HG03064 (cell line): ENCODE measurements around the gene POMT1.

Experiments used
- ATAC-seq: cut with Tn5 transposase; IDR thresholded peaks from one replicate; pipeline ENCODE4 v1.9.1; 2021; ENCODE audit warnings: low read depth; ENCODE audit not compliant: unreplicated experiment

The POMT1 gene

DNA sequence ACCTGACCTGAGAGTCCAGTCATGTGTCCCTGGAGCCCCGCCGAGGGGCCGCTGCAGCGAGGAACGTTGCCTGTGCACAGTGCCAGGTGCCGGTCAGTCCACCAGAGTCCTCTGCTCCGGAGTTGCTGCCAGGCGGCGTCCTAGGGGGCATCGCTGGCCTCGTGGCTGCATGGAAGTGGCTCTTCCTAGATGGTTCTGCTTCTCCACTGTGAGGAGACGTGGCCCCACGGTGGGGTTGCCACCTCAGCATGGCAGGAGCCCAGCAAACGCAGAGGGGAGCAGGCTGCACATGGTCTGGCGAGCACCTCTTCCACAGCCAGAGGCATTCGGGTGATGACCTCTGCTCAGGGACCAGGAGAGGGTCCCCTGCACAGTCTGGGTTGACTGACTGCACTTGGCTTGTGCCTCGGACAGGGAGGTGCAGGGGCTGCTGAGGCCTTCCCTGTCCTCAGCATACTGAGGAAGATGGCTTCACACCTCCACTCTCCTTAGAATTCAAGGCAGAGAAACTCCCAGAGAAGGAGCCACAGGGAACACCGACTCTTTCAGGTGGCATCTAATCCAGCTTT is 25.9 kb upstream of the POMT1 start:
- ATAC-seq: no peak

DNA sequence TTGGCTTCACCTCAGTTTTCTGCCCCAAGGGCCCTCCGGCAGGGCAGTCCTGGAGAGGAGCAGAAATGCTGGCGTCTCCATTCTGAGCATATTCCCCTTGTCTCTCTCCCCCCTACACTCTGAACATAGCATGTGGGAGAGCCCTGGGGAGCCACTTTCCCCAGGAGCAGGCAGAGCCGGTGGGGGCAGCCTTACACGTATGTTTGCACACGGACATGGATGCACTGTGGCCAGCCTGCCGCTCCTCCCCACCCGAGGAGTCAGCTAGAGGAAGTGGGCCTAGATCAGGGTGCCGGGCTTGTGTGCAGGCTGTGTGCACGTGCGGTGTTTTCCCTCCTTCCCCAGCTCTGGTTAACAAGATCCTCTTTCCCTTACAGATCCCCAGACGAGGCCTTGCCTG is 25.4 kb upstream of the POMT1 start:
- ATAC-seq: no peak

DNA sequence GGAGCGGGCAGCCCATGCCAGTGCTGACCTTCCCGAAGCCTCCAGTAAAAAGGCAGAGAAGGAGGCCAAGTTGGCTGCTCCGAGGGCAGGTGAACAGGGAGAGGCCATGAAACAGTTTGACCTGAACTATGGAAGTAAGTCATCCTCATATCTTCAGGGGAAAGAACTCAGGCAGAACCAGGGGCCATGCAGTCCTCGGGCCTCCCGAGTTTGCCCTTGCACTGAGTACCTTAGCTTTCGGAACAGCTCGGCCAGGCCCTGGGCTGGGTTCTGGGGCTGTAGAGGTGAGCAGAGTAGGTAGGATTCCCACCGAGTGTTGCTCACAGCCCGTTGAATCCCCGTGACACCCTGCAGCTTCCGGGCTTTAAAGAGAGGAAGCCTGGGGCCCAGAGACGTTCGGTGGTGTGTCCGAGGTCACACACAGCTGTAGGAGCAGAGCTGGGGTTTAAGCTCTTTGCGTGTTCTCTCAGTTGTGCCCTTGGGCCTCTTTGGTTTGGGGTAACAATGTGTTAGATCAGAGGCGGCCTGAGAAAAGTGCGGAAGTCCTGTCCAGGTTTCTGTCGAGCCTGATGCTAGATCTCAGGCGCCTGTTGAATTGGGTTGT is 24.8 kb upstream of the POMT1 start:
- no peak for ATAC-seq

DNA sequence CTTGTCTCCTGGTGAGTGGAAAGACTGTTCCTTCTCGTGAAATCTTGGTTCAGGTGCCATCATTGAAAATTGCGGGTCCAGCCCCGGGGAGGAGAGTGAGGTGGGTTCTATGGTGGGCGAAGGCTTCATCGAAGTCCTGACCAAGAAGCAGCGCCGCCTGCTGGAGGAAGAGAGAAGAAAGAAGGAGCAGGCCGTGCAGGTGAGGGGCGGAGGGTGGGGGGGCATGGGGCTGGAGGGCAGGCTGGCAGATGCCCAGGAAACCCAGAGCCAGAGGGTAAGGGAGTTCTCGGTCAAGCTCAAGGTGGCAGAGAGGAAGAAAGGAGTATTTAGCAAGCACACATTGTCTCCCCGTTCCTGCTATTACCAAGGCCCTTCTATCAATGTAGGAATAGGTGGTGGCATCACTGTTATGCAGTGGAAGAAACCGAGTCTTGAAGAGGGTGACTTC is 24.3 kb upstream of the POMT1 start:
- no peak for ATAC-seq

DNA sequence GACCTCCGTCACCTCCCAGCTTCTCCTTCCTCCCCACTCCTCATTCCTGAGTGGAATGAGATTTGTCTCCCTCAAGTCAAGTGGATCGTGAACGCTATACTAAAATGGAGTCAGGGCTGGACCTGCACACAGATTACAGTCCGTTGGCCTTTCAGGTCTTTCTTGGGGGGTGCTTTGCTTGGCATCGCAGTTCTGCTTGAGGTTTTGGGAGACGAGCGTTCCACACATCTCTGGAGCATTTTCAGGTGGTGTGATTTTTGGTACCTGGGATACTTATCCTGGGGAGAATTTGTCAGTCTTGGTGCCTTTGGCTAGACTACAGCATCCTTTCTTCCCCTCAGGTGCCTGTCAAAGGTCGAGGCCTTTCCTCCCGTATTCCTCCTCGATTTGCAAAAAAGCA is 23.8 kb upstream of the POMT1 start:
- ATAC-seq: no peak

DNA sequence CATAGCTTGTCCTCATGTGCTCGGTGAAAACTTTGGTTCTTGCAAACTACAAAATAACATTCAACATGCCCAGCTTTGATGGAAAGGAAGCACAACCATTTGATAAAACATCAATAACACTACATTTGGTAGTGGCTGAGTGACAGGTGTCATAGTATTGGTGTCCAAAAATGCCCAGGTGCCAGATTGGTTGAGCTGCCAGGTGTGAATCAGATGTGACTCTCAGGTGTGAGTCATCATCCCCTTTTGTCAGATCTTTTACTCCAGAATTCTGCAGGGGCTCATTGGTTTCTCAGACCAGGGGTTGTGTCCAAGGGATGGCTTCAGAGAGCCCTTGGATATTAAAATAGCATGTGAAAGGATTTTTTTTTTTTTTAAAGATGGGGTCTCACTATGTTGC is 22.5 kb upstream of the POMT1 start:
- no peak for ATAC-seq

DNA sequence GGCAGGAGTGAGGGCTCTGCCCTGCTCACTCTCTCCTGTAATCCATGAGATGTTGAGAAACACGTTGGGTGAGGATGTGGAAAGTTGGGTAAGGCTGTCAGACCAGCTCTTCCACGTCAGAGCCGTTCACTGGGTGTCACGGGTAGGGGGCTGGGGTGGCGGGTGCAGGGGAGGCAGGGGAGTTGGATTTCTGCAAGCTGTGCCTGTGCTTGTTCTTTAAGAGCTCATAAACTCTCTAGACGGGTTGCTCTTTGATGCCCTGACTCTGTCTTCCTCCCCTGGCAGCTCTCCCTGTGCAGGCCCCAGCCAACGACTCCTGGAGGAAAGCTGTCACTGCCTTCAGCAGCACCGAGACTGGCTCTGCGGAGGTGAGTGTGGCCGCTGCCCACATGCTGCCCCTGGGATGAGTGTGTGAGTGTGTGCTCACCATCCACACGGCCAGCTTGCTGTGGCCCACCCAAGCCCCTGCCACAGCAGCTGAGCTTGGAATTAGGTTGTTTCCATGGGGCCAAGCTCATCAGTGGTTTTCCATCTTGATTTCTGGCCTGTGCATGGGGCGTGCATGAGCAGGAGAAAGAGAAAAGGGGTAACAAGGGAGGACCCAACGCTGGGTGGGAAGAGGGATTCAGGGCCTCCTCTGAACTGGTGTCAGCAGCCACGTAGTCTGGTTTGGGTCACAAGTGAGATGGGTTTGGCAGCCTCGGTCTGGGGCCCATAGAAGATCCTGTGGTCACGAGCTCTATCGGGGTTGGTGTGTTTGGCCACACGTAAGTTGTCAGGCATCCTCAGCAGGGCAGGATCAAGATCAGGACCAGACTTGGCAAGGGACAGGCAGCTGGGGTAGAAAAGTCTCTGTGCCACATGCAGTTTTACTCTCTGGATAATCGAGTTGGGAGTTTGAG is 21.0 kb upstream of the POMT1 start:
- no peak for ATAC-seq

DNA sequence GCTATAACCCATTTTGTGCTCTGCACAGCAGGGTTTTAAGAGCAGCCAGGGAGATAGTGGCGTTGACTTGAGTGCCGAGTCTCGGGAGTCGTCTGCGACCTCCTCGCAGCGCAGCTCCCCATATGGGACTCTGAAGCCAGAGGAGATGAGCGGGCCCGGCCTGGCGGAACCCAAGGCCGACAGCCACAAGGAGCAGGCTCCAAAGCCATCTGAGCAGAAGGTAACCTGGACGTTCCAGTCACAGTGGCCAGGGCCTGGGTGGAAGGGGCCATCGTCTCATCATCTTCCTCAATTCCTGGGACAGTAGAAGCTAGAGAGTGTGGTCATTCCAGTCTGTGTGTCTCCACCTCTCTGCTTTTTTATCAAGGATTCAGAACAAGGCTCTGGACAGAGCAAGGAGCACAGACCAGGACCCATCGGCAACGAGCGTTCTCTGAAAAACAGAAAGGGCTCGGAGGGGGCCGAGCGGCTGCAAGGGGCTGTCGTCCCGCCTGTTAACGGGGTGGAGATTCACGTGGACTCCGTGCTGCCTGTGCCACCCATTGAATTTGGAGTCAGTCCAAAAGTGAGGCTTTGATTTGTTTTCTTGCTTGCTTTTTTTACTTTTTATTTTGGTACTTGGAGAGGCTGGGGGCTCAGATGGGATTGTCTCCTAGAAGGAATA is 20.2 kb upstream of the POMT1 start:
- ATAC-seq: no peak

DNA sequence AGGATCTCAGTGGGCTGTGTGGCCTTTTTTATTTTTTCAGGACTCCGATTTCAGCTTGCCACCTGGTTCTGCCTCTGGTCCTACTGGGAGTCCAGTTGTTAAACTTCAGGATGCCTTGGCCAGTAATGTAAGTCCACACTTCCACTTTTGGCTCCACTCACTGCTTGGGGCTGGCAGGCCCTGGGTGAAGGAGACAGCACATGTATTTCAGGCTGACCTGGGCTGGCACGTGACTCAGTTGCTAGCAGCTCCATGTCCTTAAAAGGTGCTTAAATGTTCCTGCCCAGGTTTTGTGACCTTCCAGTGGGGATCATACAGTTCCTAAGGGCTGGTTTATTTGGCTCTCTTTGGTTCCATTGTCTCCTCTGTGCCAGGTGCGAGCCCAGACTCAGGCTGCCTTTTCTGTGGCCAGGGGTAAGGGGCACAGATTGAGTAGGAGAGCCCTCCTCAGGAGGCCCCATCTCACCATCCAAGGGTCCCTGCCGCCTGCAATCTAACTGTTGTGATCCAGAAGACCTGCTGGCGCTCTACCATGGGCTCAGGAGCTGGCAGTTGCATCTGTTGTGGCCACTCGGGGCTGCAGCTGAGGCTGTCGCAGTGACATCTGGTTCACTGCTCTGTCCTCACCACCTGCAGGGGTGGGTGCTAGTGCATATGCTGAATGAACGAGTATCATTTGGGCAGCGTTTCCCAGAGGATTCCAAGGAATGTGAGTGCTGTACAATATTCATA is 19.2 kb upstream of the POMT1 start:
- no peak for ATAC-seq

DNA sequence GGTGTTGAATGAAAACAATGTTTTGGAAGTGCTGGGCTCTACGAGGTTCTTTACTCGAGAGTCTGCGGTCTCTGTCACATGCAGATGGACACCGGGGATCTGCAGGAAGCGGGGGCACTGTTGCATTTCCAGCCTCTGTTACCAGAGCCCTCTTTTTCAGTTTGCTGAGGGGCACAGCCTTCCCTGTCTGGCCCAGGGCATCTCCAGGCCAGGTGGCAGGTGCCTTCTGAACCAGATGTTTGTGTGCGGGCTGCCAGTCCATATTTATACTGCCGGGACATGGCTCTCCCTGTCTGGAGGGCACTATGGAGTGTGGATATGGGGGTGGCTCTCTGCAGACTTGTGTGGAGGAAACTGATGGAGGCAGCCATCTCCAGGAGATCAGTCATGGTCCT is 18.7 kb upstream of the POMT1 start:
- ATAC-seq: no peak

DNA sequence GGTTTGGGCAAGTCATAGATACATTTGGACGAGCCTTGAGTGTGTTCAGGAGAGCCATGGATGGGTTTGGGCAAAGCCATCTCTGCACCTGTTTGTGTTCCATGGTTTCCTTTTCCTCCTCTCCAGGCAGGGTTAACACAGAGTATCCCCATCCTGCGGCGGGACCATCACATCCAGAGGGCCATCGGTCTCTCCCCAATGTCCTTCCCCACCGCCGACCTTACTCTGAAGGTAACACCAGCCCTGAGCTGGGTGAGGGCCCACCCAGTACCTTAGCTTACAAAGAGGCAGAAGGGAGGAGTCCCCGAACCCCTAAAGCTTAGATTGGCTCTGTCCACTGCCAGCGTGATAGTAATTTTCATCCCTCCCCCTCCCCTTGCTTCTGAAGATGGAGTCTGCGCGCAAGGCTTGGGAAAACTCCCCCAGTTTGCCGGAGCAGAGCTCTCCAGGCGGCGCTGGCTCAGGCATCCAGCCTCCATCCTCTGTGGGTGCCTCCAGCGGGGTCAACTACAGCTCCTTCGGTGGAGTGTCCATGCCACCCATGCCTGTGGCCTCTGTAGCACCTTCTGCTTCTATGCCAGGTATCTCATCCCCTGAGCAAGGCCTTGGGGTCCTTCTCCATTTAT is 18.0 kb upstream of the POMT1 start:
- no peak for ATAC-seq

DNA sequence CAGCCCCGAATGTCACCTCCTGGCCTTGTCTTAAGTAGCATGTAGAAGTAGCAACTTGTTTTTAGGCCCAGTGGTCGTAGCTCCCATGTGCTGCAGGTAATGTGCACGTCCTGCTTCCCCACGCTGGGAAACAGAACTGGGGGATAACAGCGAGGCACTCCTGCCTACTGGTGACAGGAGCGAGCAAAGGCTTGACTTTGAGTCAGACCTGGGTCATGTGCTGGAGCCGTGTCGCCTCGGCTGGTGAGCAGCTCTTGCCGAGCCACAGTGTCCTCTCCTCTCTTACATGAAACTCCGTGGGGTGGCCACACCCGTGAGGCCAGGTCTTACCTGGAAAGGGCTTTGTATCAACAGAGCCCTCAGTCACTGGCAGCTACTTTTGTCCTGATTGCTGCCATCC is 17.5 kb upstream of the POMT1 start:
- no peak for ATAC-seq

DNA sequence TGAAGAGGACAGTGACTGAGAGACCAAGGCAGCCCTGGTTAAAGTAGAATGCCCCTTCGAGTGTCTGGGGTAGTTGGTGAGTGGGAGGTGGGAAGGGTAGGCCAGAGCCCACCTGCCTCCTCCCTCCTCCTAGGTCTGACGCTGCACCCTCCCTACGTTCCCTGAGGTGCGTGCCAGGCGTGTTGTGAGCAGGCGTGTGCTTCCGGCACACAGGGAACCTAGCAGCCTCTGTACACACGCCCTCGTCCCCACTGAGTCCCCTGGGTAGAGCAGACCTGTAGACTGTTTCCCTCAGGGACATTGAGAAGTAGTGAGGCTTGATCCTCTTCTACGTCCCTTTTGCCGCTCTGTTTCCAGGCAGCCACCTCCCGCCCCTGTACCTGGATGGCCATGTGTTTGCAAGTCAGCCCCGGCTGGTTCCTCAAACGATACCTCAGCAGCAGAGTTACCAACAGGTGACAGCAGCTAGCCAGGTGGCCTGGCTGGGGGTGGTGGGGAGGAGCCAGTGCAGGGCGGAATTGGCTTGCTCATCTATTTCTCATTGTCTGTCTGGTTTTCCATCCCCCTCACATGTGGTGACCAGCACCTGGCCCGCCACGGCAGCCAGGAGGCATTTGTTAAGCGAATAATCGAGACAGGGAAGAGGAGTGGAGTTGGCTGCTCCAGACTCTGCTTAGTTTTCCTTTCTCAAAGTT is 16.8 kb upstream of the POMT1 start:
- no peak for ATAC-seq

DNA sequence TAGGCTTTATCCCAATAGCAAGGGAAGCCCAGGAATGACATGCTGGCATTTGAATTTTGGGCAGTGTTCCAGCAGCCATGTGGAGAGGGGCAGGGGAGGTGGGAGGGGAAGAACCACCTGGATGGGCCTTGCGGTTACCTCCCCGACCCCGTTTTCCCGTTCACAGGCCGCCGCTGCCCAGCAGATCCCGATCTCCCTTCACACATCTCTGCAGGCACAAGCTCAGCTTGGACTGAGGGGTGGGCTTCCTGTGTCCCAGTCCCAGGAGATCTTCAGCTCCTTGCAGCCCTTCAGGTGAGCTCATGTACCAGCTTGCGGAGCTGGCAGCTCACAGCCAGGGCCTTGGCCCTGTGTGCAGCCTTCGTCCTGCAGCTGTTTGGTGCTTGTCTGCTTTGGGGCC is 15.7 kb upstream of the POMT1 start:
- no peak for ATAC-seq

DNA sequence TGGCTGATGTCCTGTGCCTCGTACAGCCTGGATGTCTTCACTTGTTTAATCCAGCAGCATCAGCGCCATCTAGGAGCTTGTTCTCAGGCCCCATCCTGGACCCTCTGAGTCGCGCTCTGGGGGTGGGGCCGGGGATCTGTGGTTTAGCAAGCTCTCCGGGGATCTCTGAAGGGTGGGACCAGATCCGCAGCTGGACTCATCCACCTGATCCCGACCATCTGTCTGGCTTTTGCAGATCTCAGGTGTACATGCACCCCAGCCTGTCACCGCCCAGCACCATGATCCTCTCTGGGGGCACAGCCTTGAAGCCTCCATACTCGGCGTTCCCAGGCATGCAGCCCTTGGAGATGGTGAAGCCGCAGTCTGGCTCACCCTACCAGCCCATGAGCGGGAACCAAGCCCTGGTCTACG is 15.1 kb upstream of the POMT1 start:
- ATAC-seq: no peak

DNA sequence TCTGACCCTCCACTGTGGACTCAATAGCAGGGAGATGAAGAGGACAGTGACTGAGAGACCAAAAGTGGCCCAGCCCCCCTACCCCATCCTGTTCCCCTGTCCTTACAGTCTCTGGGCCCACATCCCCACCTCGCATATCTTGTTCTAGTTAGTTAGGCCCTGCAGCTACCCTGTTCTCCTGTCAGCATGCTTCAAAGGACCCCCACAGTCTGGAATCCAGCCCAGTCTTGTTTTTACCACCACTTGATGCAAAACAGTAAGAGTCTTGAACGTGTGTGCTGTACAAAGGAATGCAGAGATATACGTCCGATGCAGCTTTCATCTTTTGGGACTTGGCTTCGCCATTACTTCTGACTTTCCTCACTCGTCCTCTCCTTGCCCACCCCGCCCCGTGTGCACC is 12.2 kb upstream of the POMT1 start:
- no peak for ATAC-seq

DNA sequence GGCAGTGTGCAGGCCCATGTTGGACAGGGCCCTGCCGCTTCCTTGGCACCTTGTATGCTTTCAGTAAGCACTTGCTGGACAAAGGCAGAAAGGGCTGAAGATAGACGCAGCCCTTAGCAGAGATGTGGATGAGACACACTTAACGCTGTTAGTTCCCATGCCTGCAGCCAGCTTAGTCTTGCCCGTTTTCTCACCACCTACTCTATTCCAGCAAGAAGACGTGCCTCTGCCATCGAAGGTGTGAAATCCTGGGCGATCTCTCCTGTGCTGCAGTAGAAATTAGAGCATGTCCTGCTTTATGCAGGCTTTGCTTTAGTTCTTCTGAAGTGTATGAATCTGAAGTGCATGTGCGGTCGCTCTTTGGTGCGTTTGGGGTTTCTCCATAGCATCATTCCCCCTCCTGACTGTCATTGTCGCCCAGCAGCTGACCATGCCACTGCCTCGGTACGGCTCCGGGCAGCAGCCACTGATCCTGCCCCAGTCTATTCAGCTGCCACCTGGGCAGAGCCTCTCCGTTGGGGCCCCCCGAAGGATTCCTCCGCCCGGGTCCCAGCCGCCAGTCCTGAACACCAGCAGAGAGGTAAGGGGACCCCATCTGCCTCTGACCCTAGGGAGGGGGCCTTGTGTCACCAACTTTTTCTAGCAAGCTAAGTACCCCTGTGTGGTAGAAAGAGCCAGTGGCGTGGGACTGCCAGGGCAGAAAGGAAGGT is 11.6 kb upstream of the POMT1 start:
- no peak for ATAC-seq

DNA sequence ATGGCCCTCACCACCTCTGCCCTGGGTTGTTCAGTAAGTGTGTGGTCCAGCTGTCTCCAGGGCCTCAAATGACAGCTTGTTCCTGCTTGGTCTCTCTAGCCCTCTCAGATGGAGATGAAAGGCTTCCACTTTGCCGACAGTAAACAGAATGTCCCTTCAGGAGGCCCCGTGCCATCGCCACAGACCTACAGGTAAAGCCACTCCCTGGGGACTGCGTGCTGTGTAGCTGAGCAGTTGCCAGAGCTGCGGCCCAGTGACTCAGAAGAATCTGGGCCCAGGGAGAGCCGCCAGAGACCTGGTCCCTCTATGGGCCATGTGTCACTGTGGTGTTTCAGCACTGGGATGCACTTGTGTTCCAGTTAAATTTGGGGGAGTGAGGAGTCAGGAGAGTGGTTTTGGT is 10.6 kb upstream of the POMT1 start:
- no peak for ATAC-seq

DNA sequence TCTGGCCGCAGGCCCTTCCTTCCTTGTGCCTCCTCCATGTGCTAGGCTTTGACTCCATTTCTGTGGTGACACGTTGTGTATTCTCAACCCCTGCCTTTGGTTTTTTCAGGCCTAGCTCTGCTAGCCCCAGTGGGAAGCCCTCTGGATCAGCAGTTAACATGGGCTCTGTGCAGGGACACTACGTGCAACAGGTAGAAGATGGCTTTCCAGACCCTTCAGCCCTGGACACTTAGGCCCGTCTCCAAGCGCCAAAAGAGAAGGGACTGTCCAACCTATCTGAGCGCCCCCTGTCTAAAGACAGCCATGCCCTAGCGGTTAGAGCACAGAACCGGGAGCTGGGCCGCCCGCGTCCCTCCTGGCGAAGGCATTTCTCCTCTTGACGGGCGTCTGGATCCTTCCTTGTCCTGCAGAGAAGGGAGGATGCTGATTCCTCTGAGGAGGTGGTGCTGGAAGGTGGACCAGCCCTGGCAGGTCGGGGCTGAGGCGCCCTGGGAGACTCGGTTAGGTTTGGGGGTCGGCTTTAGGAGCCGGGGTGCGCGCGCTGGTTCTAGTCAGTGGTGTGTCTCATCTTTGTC is 8.3 kb upstream of the POMT1 start:
- no peak for ATAC-seq
